ENCODE results near the gene PDE11A.

PDE11A gene

GRCh38 chr2:177812713-177813396 is 259.7 kb downstream of the PDE11A start:
- TF ChIP-seq ZNF70 (CRISPR knock-in tag; IDR thresholded peaks at IDR 0.05) (no peak), BACH2 (CRISPR knock-in tag; IDR thresholded peaks at IDR 0.05; ENCODE audit: borderline replicate concordance) (no peak), RARB (CRISPR knock-in tag; IDR thresholded peaks at IDR 0.05) (no peak), TCF4 (CRISPR knock-in tag; IDR thresholded peaks at IDR 0.05; ENCODE audit: borderline replicate concordance) (no peak), ZNF565 (CRISPR knock-in tag; conservative IDR thresholded peaks at IDR 0.05; ENCODE audit: low read depth) (no peak)
- ATAC-seq = no peak

- ATAC-seq = no peak
- TF ChIP-seq ZNF70 (CRISPR knock-in tag; IDR thresholded peaks at IDR 0.05) = no peak
- TF ChIP-seq GLIS3 (CRISPR knock-in tag; IDR thresholded peaks at IDR 0.05) = no peak
- no peak for TF ChIP-seq ISL1 (CRISPR knock-in tag; IDR thresholded peaks at IDR 0.05)
- TF ChIP-seq TSHZ2 (CRISPR knock-in tag; IDR thresholded peaks at IDR 0.05) = no peak
- no peak for TF ChIP-seq OSR1 (CRISPR knock-in tag; IDR thresholded peaks at IDR 0.05)
- TF ChIP-seq ZNF565 (CRISPR knock-in tag; conservative IDR thresholded peaks at IDR 0.05; ENCODE audit: low read depth) = no peak
- TF ChIP-seq ARNTL (CRISPR knock-in tag; IDR thresholded peaks at IDR 0.05; ENCODE audit: borderline replicate concordance, low read depth) = no peak
- TF ChIP-seq TOX (CRISPR knock-in tag; IDR thresholded peaks at IDR 0.05; ENCODE audit: borderline replicate concordance) = no peak
- no peak for TF ChIP-seq ZC3H10 (CRISPR knock-in tag; IDR thresholded peaks at IDR 0.05)
- TF ChIP-seq ZFP30 (CRISPR knock-in tag; IDR thresholded peaks at IDR 0.05) = no peak
- TF ChIP-seq CREB5 (CRISPR knock-in tag; IDR thresholded peaks at IDR 0.05; ENCODE audit: low read depth) = no peak
- no peak for TF ChIP-seq BACH2 (CRISPR knock-in tag; IDR thresholded peaks at IDR 0.05; ENCODE audit: borderline replicate concordance)
- TF ChIP-seq ESRRG (CRISPR knock-in tag; IDR thresholded peaks at IDR 0.05) = no peak
- TF ChIP-seq TCF4 (CRISPR knock-in tag; IDR thresholded peaks at IDR 0.05; ENCODE audit: borderline replicate concordance) = no peak
- TF ChIP-seq PPARA (CRISPR knock-in tag; IDR thresholded peaks at IDR 0.05; ENCODE audit: borderline replicate concordance) = no peak
- no peak for TF ChIP-seq ZFP3 (CRISPR knock-in tag; IDR thresholded peaks at IDR 0.05)
- no peak for TF ChIP-seq POU6F1 (CRISPR knock-in tag; IDR thresholded peaks at IDR 0.05; ENCODE audit: borderline replicate concordance, low read depth)
- TF ChIP-seq RARB (CRISPR knock-in tag; IDR thresholded peaks at IDR 0.05) = no peak
Observed at GRCh38 chr2:177810906-177811305, 261.7 kb downstream of the PDE11A start.

GRCh38 chr2:177808984-177809809 is 263.4 kb downstream of the PDE11A start:
- no peak for ATAC-seq
- TF ChIP-seq CSRNP3 (CRISPR knock-in tag; IDR thresholded peaks at IDR 0.05) = no peak
- no peak for TF ChIP-seq BACH2 (CRISPR knock-in tag; IDR thresholded peaks at IDR 0.05; ENCODE audit: borderline replicate concordance)
- no peak for TF ChIP-seq ZNF70 (CRISPR knock-in tag; IDR thresholded peaks at IDR 0.05)
- TF ChIP-seq TOX (CRISPR knock-in tag; IDR thresholded peaks at IDR 0.05; ENCODE audit: borderline replicate concordance) = no peak
- no peak for TF ChIP-seq OSR1 (CRISPR knock-in tag; IDR thresholded peaks at IDR 0.05)
- TF ChIP-seq PPARA (CRISPR knock-in tag; IDR thresholded peaks at IDR 0.05; ENCODE audit: borderline replicate concordance) = no peak
- TF ChIP-seq SNAI2 (CRISPR knock-in tag; IDR thresholded peaks at IDR 0.05) = no peak
- TF ChIP-seq GLIS3 (CRISPR knock-in tag; IDR thresholded peaks at IDR 0.05) = no peak
- no peak for TF ChIP-seq ISL1 (CRISPR knock-in tag; IDR thresholded peaks at IDR 0.05)
- no peak for TF ChIP-seq ZNF565 (CRISPR knock-in tag; conservative IDR thresholded peaks at IDR 0.05; ENCODE audit: low read depth)
- no peak for TF ChIP-seq PATZ1 (CRISPR knock-in tag; IDR thresholded peaks at IDR 0.05; ENCODE audit: borderline replicate concordance)
- no peak for TF ChIP-seq TSHZ2 (CRISPR knock-in tag; IDR thresholded peaks at IDR 0.05)
- no peak for TF ChIP-seq RARB (CRISPR knock-in tag; IDR thresholded peaks at IDR 0.05)
- no peak for TF ChIP-seq CSDC2 (CRISPR knock-in tag; IDR thresholded peaks at IDR 0.05)
- TF ChIP-seq ESRRG (CRISPR knock-in tag; IDR thresholded peaks at IDR 0.05) = no peak
